GM12878 (cell line): ENCODE measurements around the gene PRDX1. TPM values are rescaled to one million over a fixed set of nuclear protein-coding genes. Genes with fewer than 3 reads are reported as not detected.

ENCODE experiments used
- ATAC-seq: fragments of 200-7000 bp; cut with Tn5 transposase; 3 replicates; pipeline ENCODE4 v1.9.1; 2020; ENCODE audit warnings: mild to moderate bottlenecking, moderate library complexity
- BruUV-seq: library from RNA; stranded (reverse); fragments of 400-500 nt; replicated peaks from 2 replicates; lab custom pipeline; 2021; lab: Mats Ljungman, UMichigan
- CTCF ChIA-PET: fragments of 300-600 bp; sonication (Branson Sonifier 250); formaldehyde crosslinking; extraction: SDS; loops from one replicate; lab custom pipeline; 2021; ENCODE audit warnings: inconsistent platforms; lab: Yijun Ruan, JAX
- POLR2A ChIA-PET: fragments of 350-600 bp; formaldehyde crosslinking; extraction: SDS; loops from one replicate; lab custom pipeline; 2021; ENCODE audit warnings: inconsistent platforms; lab: Charles Lee
- RAD21 ChIA-PET: fragments of 300-600 bp; sonication (Branson Sonifier 250); formaldehyde crosslinking; loops from one replicate; lab custom pipeline; 2023; ENCODE audit warnings: antibody characterized with exemption; ENCODE audit not compliant: unreplicated experiment; lab: Charles Lee
- SMC1A ChIA-PET: fragments of 300-600 bp; sonication (Branson Sonifier 250); formaldehyde crosslinking; loops from one replicate; lab custom pipeline; 2023; ENCODE audit not compliant: unreplicated experiment, uncharacterized antibody; lab: Charles Lee
- DNase-seq: peaks from one replicate; pipeline ENCODE4 v3.0.0-alpha.2; 2011; ENCODE audit warnings: low read depth, low spot score
- FAIRE-seq: peaks from 3 replicates; lab custom pipeline; 2011; peaks lifted over from hg19 to GRCh38; lab: Jason Lieb, UNC
- H2AFZ ChIP-seq: 2 replicates; pipeline ENCODE4 v1.6.0; 2011; ENCODE audit warnings: low read depth, low read length, control low read depth; ENCODE audit not compliant: control insufficient read depth
- H3K27ac ChIP-seq: 2 replicates; pipeline ENCODE4 v1.5.1; 2011; ENCODE audit warnings: control low read depth; ENCODE audit not compliant: control insufficient read depth, insufficient read depth
- H3K27me3 ChIP-seq, 2 experiments: replicated peaks in 1 of 2; 2 replicates each; pipeline versions ENCODE4 v1.6.0 to v1.6.1; 2011; ENCODE audit warnings: low read length in 1 of 2; ENCODE audit not compliant: control insufficient read depth in 2 of 2, insufficient read depth in 2 of 2
- H3K36me3 ChIP-seq, 2 experiments: 2 replicates each; pipeline ENCODE4 v1.5.1; 2011; ENCODE audit warnings: low read length in 1 of 2; ENCODE audit not compliant: control insufficient read depth in 2 of 2, insufficient read depth in 2 of 2
- H3K4me1 ChIP-seq: 2 replicates; pipeline ENCODE4 v1.6.1; 2011; ENCODE audit warnings: mild to moderate bottlenecking, low read length, moderate library complexity, mixed read lengths; ENCODE audit not compliant: control insufficient read depth, insufficient read depth
- H3K4me2 ChIP-seq: 2 replicates; pipeline ENCODE4 v1.6.0; 2011; ENCODE audit warnings: control low read depth; ENCODE audit not compliant: control insufficient read depth, insufficient read depth
- H3K4me3 ChIP-seq: fragments of 200-600 bp; sonication (generic); 2 replicates; pipeline ENCODE4 v1.5.1; 2016
- H3K79me2 ChIP-seq: 2 replicates; pipeline ENCODE4 v1.6.0; 2011; ENCODE audit warnings: low read length; ENCODE audit not compliant: control insufficient read depth, insufficient read depth
- H3K9ac ChIP-seq: 2 replicates; pipeline ENCODE4 v1.8.0; 2011; ENCODE audit warnings: low read length, control low read depth, mixed read lengths; ENCODE audit not compliant: control insufficient read depth, insufficient read depth
- H3K9me3 ChIP-seq: replicated peaks from 3 replicates; pipeline ENCODE4 v1.5.1; 2011; ENCODE audit warnings: mild to moderate bottlenecking, low read length; ENCODE audit not compliant: control insufficient read depth, insufficient read depth
- H4K20me1 ChIP-seq: 2 replicates; pipeline ENCODE4 v1.6.0; 2011; ENCODE audit not compliant: control insufficient read depth, insufficient read depth
- DPF2 ChIP-seq: fragments of 450-650 bp; IDR thresholded peaks from 2 replicates; pipeline ENCODE4 v1.6.1; 2017; ENCODE audit warnings: mild to moderate bottlenecking
- PML ChIP-seq: IDR thresholded peaks from 2 replicates; pipeline ENCODE4 v1.6.1; 2012; ENCODE audit warnings: low read length, inconsistent platforms
- POLR2AphosphoS2 ChIP-seq: IDR thresholded peaks from 2 replicates; pipeline ENCODE4 v1.6.1; 2011; ENCODE audit warnings: low read depth, mild to moderate bottlenecking, low read length, improper control_type of control experiment, moderate library complexity
- SMC3 ChIP-seq: IDR thresholded peaks from 2 replicates; pipeline ENCODE4 v1.6.1; 2011; ENCODE audit warnings: low read length, improper control_type of control experiment, borderline replicate concordance
- TCF3 ChIP-seq: IDR thresholded peaks from 2 replicates; pipeline ENCODE4 v1.6.1; 2012; ENCODE audit warnings: low read depth, mild to moderate bottlenecking, low read length, borderline replicate concordance; ENCODE audit not compliant: insufficient read depth
- in situ Hi-C: fragments of 300-500 bp; cut with MboI; formaldehyde crosslinking; loops from 9 replicates; pipeline ENCODE4 v1.14.3; 2018; ENCODE audit warnings: mixed read lengths
- intact Hi-C: fragments of 100-400 bp; cut with micrococcal nuclease; formaldehyde crosslinking; loops from one replicate; pipeline ENCODE4 v1.14.2; 2022; ENCODE audit not compliant: unreplicated experiment
- polyA plus RNA-seq, 11 experiments: library from polyadenylated mRNA; depleted of rRNA in 4 of 11; unstranded in 6 of 11; stranded (reverse) in 5 of 11; fragments of >200 nt; fragmentation: Nextera tagmentation in 4 of 11; fragmentation: Illumina TruSeq in 1 of 11; extraction: Ambion mirVana in 4 of 11; extraction: Trizol in 1 of 11; gene quantifications; 1 replicate in 1 of 11; 2 replicates in 10 of 11; pipeline versions ENCODE4 v1.2.1 to v1.2.3, GENCODE V29; 2011 to 2016; ENCODE audit warnings: inconsistent platforms in 2 of 11, missing spikeins in 2 of 11, low read depth in 1 of 11
- total RNA-seq, 4 experiments: library from RNA; depleted of rRNA in 3 of 4; stranded (reverse); fragments of >200 nt in 3 of 4; fragmentation: Illumina TruSeq in 1 of 4; extraction: Trizol in 1 of 4; gene quantifications; 2 replicates each; pipeline versions ENCODE4 v1.2.1 to v1.2.3, GENCODE V29; 2013 to 2021
- TF ChIP-seq, protein P1 (sequence below): fragments of 450-650 bp; IDR thresholded peaks from 2 replicates; pipeline ENCODE4 v1.6.1; 2018; ENCODE audit warnings: mild to moderate bottlenecking, low read depth, moderate library complexity; ENCODE audit not compliant: partially characterized antibody
- TF ChIP-seq, protein P2 (sequence below): fragments of 150-350 bp; IDR thresholded peaks from 2 replicates; pipeline ENCODE4 v1.6.1; 2016; ENCODE audit warnings: low read depth, low read length

Gene PRDX1
- total and polyA plus RNA-seq, 10 of the 15 experiments (the other 5 are each of a cell fraction or from before 2014, with no cell fraction given), result 659 to 1,775 (median 811) TPM

DNA sequence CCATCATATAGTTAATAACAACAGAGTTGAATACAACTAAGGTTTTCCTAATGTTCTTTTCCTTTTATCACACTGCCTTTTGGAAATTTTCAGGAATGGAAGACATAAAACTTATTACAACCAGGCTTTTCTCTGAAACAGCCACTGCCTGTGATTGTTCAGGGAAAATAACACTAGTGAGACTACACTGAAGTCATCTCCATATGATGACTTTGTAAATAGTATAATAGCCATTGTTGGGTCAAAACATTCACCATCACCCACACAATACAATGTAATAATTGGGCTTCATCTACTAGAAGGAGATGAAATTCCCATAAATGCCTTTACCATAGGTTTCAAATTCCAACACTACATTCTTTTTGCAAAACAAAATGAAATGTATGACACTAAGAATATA, 35.7 kb downstream of the PRDX1 start:
- FAIRE-seq (no peak), DNase-seq (no peak)
- BruUV-seq, result no TSS peak
- Histone ChIP-seq H3K36me3 (no peaks in the 10 kb centered on the region), H3K9me3 (no peaks in the 10 kb centered on the region), H3K79me2 (peaks cover 4% of the 10 kb centered on the region), H3K9ac (no peak overlapping the region), H3K4me1 (no peaks in the 10 kb centered on the region; the same call in 1 of the 2 replicates), H3K27ac (no peak overlapping the region), H4K20me1 (no peaks in the 10 kb centered on the region), H3K4me2 (no peak overlapping the region), H3K27me3 (no peaks in the 10 kb centered on the region), H2AFZ (no peak overlapping the region)
- RAD21 ChIA-PET, result no interaction called here
- POLR2A ChIA-PET, result interaction anchor here (0.7 to 1.1 kb wide), 2 partner anchors 12 to 16 kb away, joined by 3 to 4 read pairs; no protein-coding TSS in a partner anchor
- intact Hi-C loops (no loop called here), in situ Hi-C loops (no loop called here)
- SMC1A ChIA-PET, result interaction anchor here (2.0 kb wide), 1 partner anchor 125 kb away, joined by 6 read pairs; no protein-coding TSS in a partner anchor
- TF ChIP-seq, protein P1, sequence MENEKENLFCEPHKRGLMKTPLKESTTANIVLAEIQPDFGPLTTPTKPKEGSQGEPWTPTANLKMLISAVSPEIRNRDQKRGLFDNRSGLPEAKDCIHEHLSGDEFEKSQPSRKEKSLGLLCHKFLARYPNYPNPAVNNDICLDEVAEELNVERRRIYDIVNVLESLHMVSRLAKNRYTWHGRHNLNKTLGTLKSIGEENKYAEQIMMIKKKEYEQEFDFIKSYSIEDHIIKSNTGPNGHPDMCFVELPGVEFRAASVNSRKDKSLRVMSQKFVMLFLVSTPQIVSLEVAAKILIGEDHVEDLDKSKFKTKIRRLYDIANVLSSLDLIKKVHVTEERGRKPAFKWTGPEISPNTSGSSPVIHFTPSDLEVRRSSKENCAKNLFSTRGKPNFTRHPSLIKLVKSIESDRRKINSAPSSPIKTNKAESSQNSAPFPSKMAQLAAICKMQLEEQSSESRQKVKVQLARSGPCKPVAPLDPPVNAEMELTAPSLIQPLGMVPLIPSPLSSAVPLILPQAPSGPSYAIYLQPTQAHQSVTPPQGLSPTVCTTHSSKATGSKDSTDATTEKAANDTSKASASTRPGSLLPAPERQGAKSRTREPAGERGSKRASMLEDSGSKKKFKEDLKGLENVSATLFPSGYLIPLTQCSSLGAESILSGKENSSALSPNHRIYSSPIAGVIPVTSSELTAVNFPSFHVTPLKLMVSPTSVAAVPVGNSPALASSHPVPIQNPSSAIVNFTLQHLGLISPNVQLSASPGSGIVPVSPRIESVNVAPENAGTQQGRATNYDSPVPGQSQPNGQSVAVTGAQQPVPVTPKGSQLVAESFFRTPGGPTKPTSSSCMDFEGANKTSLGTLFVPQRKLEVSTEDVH, result no peak
- TF ChIP-seq DPF2 (no peak), SMC3 (no peak), POLR2AphosphoS2 (no peak), PML (no peak), TCF3 (no peak)
- TF ChIP-seq, protein P2, sequence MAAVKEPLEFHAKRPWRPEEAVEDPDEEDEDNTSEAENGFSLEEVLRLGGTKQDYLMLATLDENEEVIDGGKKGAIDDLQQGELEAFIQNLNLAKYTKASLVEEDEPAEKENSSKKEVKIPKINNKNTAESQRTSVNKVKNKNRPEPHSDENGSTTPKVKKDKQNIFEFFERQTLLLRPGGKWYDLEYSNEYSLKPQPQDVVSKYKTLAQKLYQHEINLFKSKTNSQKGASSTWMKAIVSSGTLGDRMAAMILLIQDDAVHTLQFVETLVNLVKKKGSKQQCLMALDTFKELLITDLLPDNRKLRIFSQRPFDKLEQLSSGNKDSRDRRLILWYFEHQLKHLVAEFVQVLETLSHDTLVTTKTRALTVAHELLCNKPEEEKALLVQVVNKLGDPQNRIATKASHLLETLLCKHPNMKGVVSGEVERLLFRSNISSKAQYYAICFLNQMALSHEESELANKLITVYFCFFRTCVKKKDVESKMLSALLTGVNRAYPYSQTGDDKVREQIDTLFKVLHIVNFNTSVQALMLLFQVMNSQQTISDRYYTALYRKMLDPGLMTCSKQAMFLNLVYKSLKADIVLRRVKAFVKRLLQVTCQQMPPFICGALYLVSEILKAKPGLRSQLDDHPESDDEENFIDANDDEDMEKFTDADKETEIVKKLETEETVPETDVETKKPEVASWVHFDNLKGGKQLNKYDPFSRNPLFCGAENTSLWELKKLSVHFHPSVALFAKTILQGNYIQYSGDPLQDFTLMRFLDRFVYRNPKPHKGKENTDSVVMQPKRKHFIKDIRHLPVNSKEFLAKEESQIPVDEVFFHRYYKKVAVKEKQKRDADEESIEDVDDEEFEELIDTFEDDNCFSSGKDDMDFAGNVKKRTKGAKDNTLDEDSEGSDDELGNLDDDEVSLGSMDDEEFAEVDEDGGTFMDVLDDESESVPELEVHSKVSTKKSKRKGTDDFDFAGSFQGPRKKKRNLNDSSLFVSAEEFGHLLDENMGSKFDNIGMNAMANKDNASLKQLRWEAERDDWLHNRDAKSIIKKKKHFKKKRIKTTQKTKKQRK, result no peak
- TF ChIP-seq, all 136 proteins: peak for 0
- ATAC-seq, result no peak
- CTCF ChIA-PET, result interaction anchor here (11.9 kb wide), 1 partner anchor 125 kb away, joined by 508 read pairs; no protein-coding TSS in a partner anchor
- H3K4me3 ChIP-seq, result no peak overlapping the region
